IPS DF 6.9 (cell line): ENCODE data around the gene FBXO41.
A peak's percentile ranks its signal among the peaks of the same experiment; 100 is the strongest.

Experiments
- DNase-seq: peaks from one replicate; pipeline ENCODE4 v3.0.0-alpha.2; 2013; ENCODE audit warnings: low read depth, low spot score
- H3K27ac ChIP-seq: one replicate; pipeline ENCODE4 v1.5.1; 2013; ENCODE audit warnings: low read length, control low read depth
- H3K27me3 ChIP-seq: 2 replicates; pipeline ENCODE4 v1.6.1; 2013; ENCODE audit warnings: mild to moderate bottlenecking, low read length; ENCODE audit not compliant: control insufficient read depth, insufficient read depth
- H3K36me3 ChIP-seq: 2 replicates; pipeline ENCODE4 v1.6.1; 2013; ENCODE audit warnings: low read length; ENCODE audit not compliant: control insufficient read depth, insufficient read depth
- H3K4me1 ChIP-seq: 2 replicates; pipeline ENCODE4 v1.6.1; 2013; ENCODE audit warnings: low read length; ENCODE audit not compliant: control insufficient read depth, insufficient read depth
- H3K4me3 ChIP-seq: 2 replicates; pipeline ENCODE4 v1.5.1; 2013; ENCODE audit warnings: mild to moderate bottlenecking, low read length
- H3K9me3 ChIP-seq: 2 replicates; pipeline ENCODE4 v1.6.1; 2013; ENCODE audit warnings: low read length, inconsistent platforms; ENCODE audit not compliant: control insufficient read depth, insufficient read depth
- WGBS: extraction: QIAGEN DNeasy Blood & Tissue Kit; methylation state at CpG from one replicate; pipeline ENCODE4 v1.1.7; 2013; ENCODE audit warnings: mixed read lengths, missing lambda C conversion rate; ENCODE audit not compliant: insufficient read length, insufficient coverage; 5-methylcytosine and 5-hydroxymethylcytosine counted together

FBXO41 gene

GRCh38 chr2:73284296-73285158 is at the start of gene FBXO41:
TSS of gene FBXO41 (minus strand) at chr2:73284478. CDS start at chr2:73269630, 14,848 bp downstream.
- peak within 1 kb of the TSS; percentile 81 for H3K4me3 ChIP-seq
- no peaks in the 10 kb centered on the region for H3K36me3 ChIP-seq
- no CpG with 5 or more reads among the region's 69 CpGs for WGBS
- H3K9me3 ChIP-seq, result no peaks in the 10 kb centered on the region
- peaks cover 8% of the 10 kb centered on the region; the same call in 1 of the 2 replicates for H3K4me1 ChIP-seq
- no peak within 1 kb of the TSS for H3K27ac ChIP-seq
- no peaks in the 10 kb centered on the region for H3K27me3 ChIP-seq
- no peak for DNase-seq

- Histone ChIP-seq H3K4me1 (no peaks in the 10 kb centered on the region), H3K4me3 (no peak overlapping the region), H3K36me3 (no peaks in the 10 kb centered on the region), H3K27me3 (no peaks in the 10 kb centered on the region), H3K27ac (no peak overlapping the region), H3K9me3 (no peaks in the 10 kb centered on the region)
- DNase-seq, result no peak
- no CpG with 5 or more reads among the region's 2 CpGs for WGBS
Observed at GRCh38 chr2:73334045-73334444, 49.8 kb upstream of the FBXO41 start.

GRCh38 chr2:73333564-73333963 is 49.3 kb upstream of the FBXO41 start:
- no peak overlapping the region for H3K4me3 ChIP-seq
- no peak for DNase-seq
- no peaks in the 10 kb centered on the region for H3K36me3 ChIP-seq
- H3K4me1 ChIP-seq, result no peaks in the 10 kb centered on the region
- no peak overlapping the region for H3K27ac ChIP-seq
- H3K27me3 ChIP-seq, result no peaks in the 10 kb centered on the region
- no peaks in the 10 kb centered on the region for H3K9me3 ChIP-seq

- DNase-seq, result no peak
- H3K9me3 ChIP-seq, result no peaks in the 10 kb centered on the region
- peaks cover 1% of the 10 kb centered on the region; the same call in 1 of the 2 replicates for H3K4me1 ChIP-seq
- WGBS, result no CpG with 5 or more reads among the region's 13 CpGs
- no peaks in the 10 kb centered on the region for H3K36me3 ChIP-seq
- H3K27me3 ChIP-seq, result no peaks in the 10 kb centered on the region
- no peak overlapping the region for H3K27ac ChIP-seq
- H3K4me3 ChIP-seq, result no peak overlapping the region
Observed at GRCh38 chr2:73324126-73324725, 39.9 kb upstream of the FBXO41 start.

- DNase-seq, result no peak
- Histone ChIP-seq H3K36me3 (no peaks in the 10 kb centered on the region), H3K4me1 (peaks cover 1% of the 10 kb centered on the region; the same call in 1 of the 2 replicates), H3K27me3 (no peaks in the 10 kb centered on the region), H3K27ac (no peak overlapping the region), H3K9me3 (no peaks in the 10 kb centered on the region), H3K4me3 (no peak overlapping the region)
- no CpG with 5 or more reads among the region's 5 CpGs for WGBS
Observed at GRCh38 chr2:73323551-73323950, 39.3 kb upstream of the FBXO41 start.

- WGBS, result no CpG with 5 or more reads among the region's 2 CpGs
- no peak for DNase-seq
- no peaks in the 10 kb centered on the region for H3K9me3 ChIP-seq
- no peaks in the 10 kb centered on the region for H3K4me1 ChIP-seq
- H3K27ac ChIP-seq, result no peak overlapping the region
- H3K27me3 ChIP-seq, result no peaks in the 10 kb centered on the region
- H3K36me3 ChIP-seq, result no peaks in the 10 kb centered on the region
- H3K4me3 ChIP-seq, result no peak overlapping the region
Observed at GRCh38 chr2:73314441-73314840, 30.2 kb upstream of the FBXO41 start.

GRCh38 chr2:73307720-73308119 is 23.4 kb upstream of the FBXO41 start:
- H3K27me3 ChIP-seq, result no peaks in the 10 kb centered on the region
- H3K4me3 ChIP-seq, result no peak overlapping the region
- no peaks in the 10 kb centered on the region for H3K36me3 ChIP-seq
- WGBS, result no CpG with 5 or more reads among the region's 9 CpGs
- H3K9me3 ChIP-seq, result no peaks in the 10 kb centered on the region
- no peak for DNase-seq
- H3K4me1 ChIP-seq, result no peaks in the 10 kb centered on the region
- H3K27ac ChIP-seq, result no peak overlapping the region

GRCh38 chr2:73301636-73302035 is 17.4 kb upstream of the FBXO41 start:
- H3K27ac ChIP-seq, result no peak overlapping the region
- no CpG with 5 or more reads among the region's 4 CpGs for WGBS
- H3K27me3 ChIP-seq, result no peaks in the 10 kb centered on the region; the same call in 1 of the 2 replicates
- no peak overlapping the region for H3K4me3 ChIP-seq
- no peak for DNase-seq
- H3K36me3 ChIP-seq, result no peaks in the 10 kb centered on the region
- H3K4me1 ChIP-seq, result no peaks in the 10 kb centered on the region
- no peaks in the 10 kb centered on the region for H3K9me3 ChIP-seq

- no peaks in the 10 kb centered on the region; the same call in 1 of the 2 replicates for H3K27me3 ChIP-seq
- WGBS, result no CpG with 5 or more reads among the region's 3 CpGs
- no peak overlapping the region for H3K4me3 ChIP-seq
- no peak for DNase-seq
- no peaks in the 10 kb centered on the region for H3K4me1 ChIP-seq
- no peak overlapping the region for H3K27ac ChIP-seq
- no peaks in the 10 kb centered on the region for H3K9me3 ChIP-seq
- H3K36me3 ChIP-seq, result no peaks in the 10 kb centered on the region
Observed at GRCh38 chr2:73300926-73301325, 16.6 kb upstream of the FBXO41 start.

GRCh38 chr2:73297586-73297985 is 13.3 kb upstream of the FBXO41 start:
- peaks cover 5% of the 10 kb centered on the region for H3K27me3 ChIP-seq
- no peak overlapping the region for H3K4me3 ChIP-seq
- no peak for DNase-seq
- WGBS, result no CpG with 5 or more reads among the region's 4 CpGs
- H3K36me3 ChIP-seq, result no peaks in the 10 kb centered on the region
- H3K27ac ChIP-seq, result no peak overlapping the region
- H3K4me1 ChIP-seq, result no peaks in the 10 kb centered on the region
- H3K9me3 ChIP-seq, result no peaks in the 10 kb centered on the region
